ENCODE measurements around the gene RNF225.

- no peak for TF ChIP-seq CTCF (conservative IDR thresholded peaks at IDR 0.05; ENCODE audit: low read length)
- no peak for TF ChIP-seq EZH2phosphoT487 (IDR thresholded peaks at IDR 0.05; ENCODE audit: borderline replicate concordance)
These were observed 12.4 kb upstream of the RNF225 start for GRCh38 chr19:58382997-58383603.
